ENCODE measurements around the gene KCNJ15. TPM values are rescaled to one million over a fixed set of nuclear protein-coding genes. Genes with fewer than 3 reads are reported as not detected.

The KCNJ15 gene
- total RNA-seq, 1 experiment from 2014 or later = 0.13 TPM

GRCh38 chr21:38349111-38349746 is 92.4 kb downstream of the KCNJ15 start:
- TF ChIP-seq REST (IDR thresholded peaks at IDR 0.05; ENCODE audit: insufficient read depth in 1 of 2, low read depth in 2 of 2, low read length in 1 of 2) (no peak), POLR2AphosphoS5 (IDR thresholded peaks at IDR 0.05; ENCODE audit: low read depth, low read length) (no peak), CTCF (IDR thresholded peaks at IDR 0.05) (no peak), SIN3A (IDR thresholded peaks at IDR 0.05; ENCODE audit: borderline replicate concordance, insufficient read depth, low read depth, low read length) (no peak), TCF7L2 (IDR thresholded peaks at IDR 0.05; ENCODE audit: low read depth, low read length) (no peak)
- H3K27me3 ChIP-seq (ENCODE audit: control insufficient read depth, insufficient read depth, low read length) = no peaks in the 10 kb centered on the region; the same call in 1 of the 2 replicates
- DNase-seq (ENCODE audit: low read depth, low spot score) = no peak
- no TSS peak for BruUV-seq (replicated peaks)
- no peaks in the 10 kb centered on the region for H3K4me1 ChIP-seq (ENCODE audit: control insufficient read depth, insufficient read depth, low read length)
- H3K9me3 ChIP-seq (ENCODE audit: control insufficient read depth, insufficient read depth, low read depth, low read length) = no peaks in the 10 kb centered on the region
- H3K36me3 ChIP-seq (ENCODE audit: control insufficient read depth, insufficient read depth, low read length) = no peaks in the 10 kb centered on the region
- ChIA-PET CTCF (no interaction called here), POLR2A (no interaction called here)
- no peak for ATAC-seq
- no peak overlapping the region for H3K27ac ChIP-seq (ENCODE audit: low read length)
- intact Hi-C loops (cut with micrococcal nuclease; ENCODE audit: unreplicated experiment) (no loop called here), in situ Hi-C loops (cut with HindIII; ENCODE audit: low pct_unique_long_range_greater_than_20kb, low sequenced_read_pairs) (no loop called here)
- no peak overlapping the region for H3K4me3 ChIP-seq (ENCODE audit: low read depth in 2 of 2, low read length in 2 of 2)

GRCh38 chr21:38349977-38350376 is 93.2 kb downstream of the KCNJ15 start:
- no peak for ATAC-seq
- DNase-seq (ENCODE audit: low read depth, low spot score) = no peak
- intact Hi-C loops (cut with micrococcal nuclease; ENCODE audit: unreplicated experiment) (loop anchor here (5.0 to 10.0 kb wide), 3 partner anchors 128 to 645 kb away; no protein-coding TSS in a partner anchor), in situ Hi-C loops (cut with HindIII; ENCODE audit: low pct_unique_long_range_greater_than_20kb, low sequenced_read_pairs) (no loop called here)
- ChIA-PET POLR2A (no interaction called here), CTCF (interaction anchor here (0.7 kb wide), 1 partner anchor 766 kb away, joined by 3 read pairs; no protein-coding TSS in a partner anchor)
- no peak overlapping the region for H3K4me3 ChIP-seq (ENCODE audit: low read depth in 2 of 2, low read length in 2 of 2)
- H3K27me3 ChIP-seq (ENCODE audit: control insufficient read depth, insufficient read depth, low read length) = no peaks in the 10 kb centered on the region; the same call in 1 of the 2 replicates
- no TSS peak for BruUV-seq (replicated peaks)
- H3K4me1 ChIP-seq (ENCODE audit: control insufficient read depth, insufficient read depth, low read length) = no peaks in the 10 kb centered on the region
- no peaks in the 10 kb centered on the region for H3K9me3 ChIP-seq (ENCODE audit: control insufficient read depth, insufficient read depth, low read depth, low read length)
- TF ChIP-seq POLR2AphosphoS5 (IDR thresholded peaks at IDR 0.05; ENCODE audit: low read depth, low read length) (no peak), TCF7L2 (IDR thresholded peaks at IDR 0.05; ENCODE audit: low read depth, low read length) (no peak), REST (IDR thresholded peaks at IDR 0.05; ENCODE audit: insufficient read depth in 1 of 2, low read depth in 2 of 2, low read length in 1 of 2) (no peak), SIN3A (IDR thresholded peaks at IDR 0.05; ENCODE audit: borderline replicate concordance, insufficient read depth, low read depth, low read length) (no peak), CTCF (IDR thresholded peaks at IDR 0.05) (no peak)
- H3K27ac ChIP-seq (ENCODE audit: low read length) = no peak overlapping the region
- H3K36me3 ChIP-seq (ENCODE audit: control insufficient read depth, insufficient read depth, low read length) = no peaks in the 10 kb centered on the region
